ENCODE data around the gene ACTL8. TPM values are rescaled to one million over a fixed set of nuclear protein-coding genes. Genes with fewer than 3 reads are reported as not detected.
"Not testable (repeated sequence)": the region's sequence is repeated elsewhere in the genome, so short reads cannot be mapped to it uniquely, and the experiment has no call there.

The ACTL8 gene
- polyA plus RNA-seq, 3 donors, result 0.06 TPM; not detected in 2

- no peak for DNase-seq (ENCODE audit: extremely low read depth in 1 of 11, low read depth in 9 of 11, low spot score in 4 of 11)
These were observed 22.7 kb upstream of the ACTL8 start for GRCh38 chr1:17732475-17732874.

DNA sequence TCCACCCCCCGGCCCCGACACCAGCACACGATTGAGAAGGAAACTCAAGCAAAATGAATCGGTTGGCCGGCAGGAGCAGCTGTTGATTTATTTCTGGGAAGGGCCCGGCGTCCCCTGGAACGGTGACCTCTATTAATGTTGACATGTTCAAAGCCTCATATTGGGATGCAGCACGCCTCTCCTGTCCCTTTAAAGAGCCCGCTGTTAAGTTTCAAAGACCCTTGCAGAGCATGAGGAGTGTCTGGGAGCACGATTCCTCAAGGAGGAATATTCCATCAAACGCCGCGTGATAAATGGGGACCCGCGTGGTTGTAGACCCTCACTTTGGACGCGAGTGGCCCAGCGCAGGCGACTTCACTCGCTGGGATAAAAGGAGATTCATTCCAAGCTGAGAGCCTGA is 21.5 kb upstream of the ACTL8 start:
- no peak for DNase-seq (ENCODE audit: extremely low read depth in 1 of 11, low read depth in 9 of 11, low spot score in 4 of 11)

DNA sequence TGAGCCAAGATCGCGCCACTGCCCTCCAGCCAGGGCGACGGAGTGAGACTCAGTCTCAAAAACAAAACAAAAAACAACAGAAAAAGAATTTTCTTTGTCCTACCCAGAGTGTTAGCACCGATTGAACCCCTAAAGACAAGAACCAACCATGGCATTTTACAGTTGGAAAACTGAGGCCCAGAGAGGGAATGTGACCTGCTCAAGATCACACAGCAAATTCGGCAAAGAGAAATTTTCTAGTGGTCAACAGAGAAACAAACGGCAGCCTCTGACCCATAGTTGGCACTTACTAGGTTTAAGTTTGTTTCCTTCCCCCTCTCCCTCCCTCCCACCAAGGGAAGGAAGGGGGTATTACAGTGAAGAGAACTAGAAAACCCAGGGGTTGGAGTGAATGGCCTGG is 20.5 kb upstream of the ACTL8 start:
- DNase-seq (ENCODE audit: extremely low read depth in 1 of 11, low read depth in 9 of 11, low spot score in 4 of 11), result no peak

- DNase-seq (ENCODE audit: extremely low read depth in 1 of 11, low read depth in 9 of 11, low spot score in 4 of 11), result no peak
These were observed 19.8 kb upstream of the ACTL8 start for GRCh38 chr1:17735348-17735747.

- no peak for DNase-seq (ENCODE audit: extremely low read depth in 1 of 11, low read depth in 9 of 11, low spot score in 4 of 11)
These were observed 19.3 kb upstream of the ACTL8 start for GRCh38 chr1:17735793-17736192.

DNA sequence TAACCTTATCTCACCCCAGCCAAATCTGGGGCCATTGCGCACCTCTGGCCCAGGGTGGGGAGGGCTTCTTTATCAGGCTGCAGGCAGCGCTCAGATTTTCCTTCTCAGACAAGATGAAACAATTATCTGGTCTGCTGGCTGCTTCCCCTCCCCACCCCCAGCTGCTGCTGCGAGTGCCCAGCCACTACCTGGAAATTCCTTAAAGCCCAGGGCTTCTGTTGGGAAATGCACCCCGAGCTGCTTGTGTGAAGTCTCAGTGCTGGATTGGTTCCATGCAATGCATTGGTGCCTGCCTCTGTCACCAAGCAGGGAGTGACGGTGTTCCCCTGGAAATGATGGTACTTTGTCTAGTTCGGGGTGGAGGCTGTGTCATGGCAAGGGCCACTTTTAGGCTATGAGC is 18.5 kb upstream of the ACTL8 start:
- no peak for DNase-seq (ENCODE audit: extremely low read depth in 1 of 11, low read depth in 9 of 11, low spot score in 4 of 11)

- no peak for DNase-seq (ENCODE audit: extremely low read depth in 1 of 11, low read depth in 9 of 11, low spot score in 4 of 11)
These were observed 16.1 kb upstream of the ACTL8 start for GRCh38 chr1:17739050-17739449.

DNA sequence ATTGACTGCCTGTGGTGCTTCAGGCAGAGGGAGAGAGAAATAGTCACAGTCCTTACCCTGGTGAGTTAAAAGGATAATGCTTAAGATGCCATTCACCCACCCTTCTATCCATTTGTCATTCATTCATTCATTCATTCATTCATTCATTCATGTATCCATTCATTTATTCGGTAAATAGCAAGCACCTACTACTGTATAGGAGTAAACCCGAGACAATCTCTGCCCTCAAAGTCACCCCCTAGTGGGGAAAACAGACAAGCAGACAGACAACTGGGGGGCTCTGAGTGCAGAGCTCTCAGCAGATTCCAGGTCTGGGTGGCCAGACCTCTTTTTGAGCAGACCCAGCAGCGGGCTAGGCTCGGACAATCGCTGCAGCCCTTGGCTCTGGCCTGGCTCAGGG is 14.1 kb upstream of the ACTL8 start:
- DNase-seq (ENCODE audit: extremely low read depth in 1 of 11, low read depth in 9 of 11, low spot score in 4 of 11), result no peak

- DNase-seq (ENCODE audit: extremely low read depth in 1 of 11, low read depth in 9 of 11, low spot score in 4 of 11), result peak in 3 of 11 donors; percentile 17 to 23 (median 21)
These were observed 12.6 kb upstream of the ACTL8 start for GRCh38 chr1:17742583-17742982.

GRCh38 chr1:17743008-17743647 is 12.0 kb upstream of the ACTL8 start:
- no peak for DNase-seq (ENCODE audit: extremely low read depth in 1 of 11, low read depth in 9 of 11, low spot score in 4 of 11)

GRCh38 chr1:17743925-17744324 is 11.2 kb upstream of the ACTL8 start:
- DNase-seq (ENCODE audit: extremely low read depth in 1 of 11, low read depth in 9 of 11, low spot score in 4 of 11), result no peak

DNA sequence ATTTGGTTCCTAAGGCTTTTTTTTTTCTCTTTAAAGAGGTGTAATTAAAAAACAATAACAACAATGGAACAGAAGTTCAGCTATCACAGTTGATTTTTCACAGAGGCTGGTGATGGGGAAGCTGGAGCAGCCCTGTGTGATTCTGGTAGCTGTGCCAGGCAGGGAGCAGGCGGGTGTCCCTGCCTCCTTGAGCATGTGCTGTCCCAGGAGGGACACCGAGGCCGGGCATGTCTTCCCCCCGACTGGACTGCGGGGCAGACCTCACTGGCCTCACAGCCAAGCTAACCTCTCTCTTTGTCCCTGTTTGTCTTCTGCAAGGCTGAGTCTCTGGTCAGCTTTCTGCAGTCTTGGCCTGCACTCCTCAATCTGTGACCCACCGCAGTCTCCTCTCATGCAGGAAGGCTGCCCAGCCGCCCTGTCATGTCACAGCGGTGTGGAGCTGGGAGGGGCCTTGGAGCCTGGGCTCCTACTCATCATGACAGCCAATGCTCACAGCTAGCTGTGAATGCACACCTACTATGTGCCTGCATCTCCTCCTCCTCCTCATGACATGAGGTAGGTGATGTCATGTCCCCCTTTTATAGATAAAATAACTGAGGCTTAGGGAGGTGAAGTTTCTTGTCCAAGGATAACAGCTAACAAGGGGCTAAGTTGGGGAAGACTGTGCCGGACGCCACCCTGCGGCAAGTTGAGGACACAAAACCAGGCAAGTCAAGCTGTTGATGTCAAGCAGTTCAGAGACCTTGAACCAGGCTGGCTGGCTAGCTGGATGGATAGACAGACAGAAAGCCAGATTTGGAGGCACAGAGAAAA is 10.3 kb upstream of the ACTL8 start:
- no peak for DNase-seq (ENCODE audit: extremely low read depth in 1 of 11, low read depth in 9 of 11, low spot score in 4 of 11)

DNA sequence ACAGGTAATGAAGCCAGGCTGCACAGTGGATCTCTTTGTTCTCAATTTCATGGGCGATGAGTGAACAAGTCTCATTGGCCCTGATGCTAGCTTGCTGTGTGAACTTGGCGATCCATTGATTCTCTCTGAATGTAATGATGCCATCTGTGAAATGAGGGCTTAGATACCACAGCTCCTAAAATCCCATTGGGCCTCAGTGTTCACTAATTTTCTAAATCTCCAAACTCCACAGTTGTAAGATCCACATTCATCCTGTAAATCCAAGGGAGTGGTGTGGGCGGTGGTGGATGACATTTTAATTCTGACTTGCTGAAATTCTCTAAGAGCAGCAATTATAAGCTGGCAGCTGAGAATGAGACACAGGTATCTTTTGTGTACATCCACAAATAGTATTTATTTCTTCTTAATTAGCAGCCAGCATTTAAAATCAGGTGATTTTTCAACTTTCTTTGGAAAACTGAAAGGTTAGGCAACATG is 9.6 kb upstream of the ACTL8 start:
- DNase-seq (ENCODE audit: extremely low read depth in 1 of 11, low read depth in 9 of 11, low spot score in 4 of 11), result no peak

- not testable (repeated sequence) for DNase-seq (ENCODE audit: extremely low read depth in 1 of 11, low read depth in 9 of 11, low spot score in 4 of 11)
These were observed 8.9 kb upstream of the ACTL8 start for GRCh38 chr1:17746281-17746680.

- no peak for DNase-seq (ENCODE audit: extremely low read depth in 1 of 11, low read depth in 9 of 11, low spot score in 4 of 11)
These were observed 8.2 kb upstream of the ACTL8 start for GRCh38 chr1:17746920-17747319.

DNA sequence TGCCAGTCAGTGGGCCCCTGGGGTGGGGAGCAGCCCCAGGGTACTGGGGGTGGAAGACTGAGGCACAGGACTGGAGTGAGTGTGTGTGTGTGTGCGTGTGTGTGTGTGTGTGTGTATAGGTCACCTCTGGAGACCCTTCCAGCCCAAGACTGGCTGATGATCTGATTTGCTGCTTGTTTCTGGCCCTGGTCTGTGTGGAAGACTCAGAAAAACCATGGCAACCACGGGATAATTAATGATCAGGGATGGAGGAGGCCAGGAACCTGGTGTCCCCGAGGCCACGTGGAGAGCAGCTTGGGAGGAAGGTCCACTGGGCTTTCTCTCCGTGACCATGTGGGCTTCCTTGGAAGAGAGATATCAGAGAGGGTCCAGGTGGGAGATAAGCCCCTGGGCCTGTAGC is 4.8 kb upstream of the ACTL8 start:
- DNase-seq (ENCODE audit: extremely low read depth in 1 of 11, low read depth in 9 of 11, low spot score in 4 of 11), result no peak

DNA sequence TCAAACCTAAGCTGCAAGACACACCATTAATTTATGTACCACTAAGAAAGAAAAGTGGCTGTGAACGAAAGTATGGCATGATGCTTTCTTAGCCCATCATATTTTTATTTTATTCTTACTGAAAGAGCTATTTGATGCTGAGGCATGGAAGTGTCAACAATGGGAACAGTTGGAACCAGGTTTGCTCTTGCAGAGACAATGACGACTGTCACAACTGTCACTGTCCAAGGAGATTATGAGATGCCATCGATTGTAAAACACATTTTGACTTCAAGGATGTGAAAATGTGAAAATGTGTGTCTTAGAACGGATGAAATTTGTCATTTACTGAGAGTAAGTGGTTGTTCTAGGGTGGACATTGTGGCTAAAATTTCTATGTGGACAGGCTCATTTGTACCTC is 2.8 kb upstream of the ACTL8 start:
- DNase-seq (ENCODE audit: extremely low read depth in 1 of 11, low read depth in 9 of 11, low spot score in 4 of 11), result no peak

GRCh38 chr1:17757426-17757825 is 2.3 kb downstream of the ACTL8 start:
- DNase-seq (ENCODE audit: extremely low read depth in 1 of 11, low read depth in 9 of 11, low spot score in 4 of 11), result no peak

- no peak for DNase-seq (ENCODE audit: extremely low read depth in 1 of 11, low read depth in 9 of 11, low spot score in 4 of 11)
These were observed 4.0 kb downstream of the ACTL8 start for GRCh38 chr1:17759114-17759513.

GRCh38 chr1:17762313-17762712 is 7.2 kb downstream of the ACTL8 start:
- DNase-seq (ENCODE audit: extremely low read depth in 1 of 11, low read depth in 9 of 11, low spot score in 4 of 11), result no peak

DNA sequence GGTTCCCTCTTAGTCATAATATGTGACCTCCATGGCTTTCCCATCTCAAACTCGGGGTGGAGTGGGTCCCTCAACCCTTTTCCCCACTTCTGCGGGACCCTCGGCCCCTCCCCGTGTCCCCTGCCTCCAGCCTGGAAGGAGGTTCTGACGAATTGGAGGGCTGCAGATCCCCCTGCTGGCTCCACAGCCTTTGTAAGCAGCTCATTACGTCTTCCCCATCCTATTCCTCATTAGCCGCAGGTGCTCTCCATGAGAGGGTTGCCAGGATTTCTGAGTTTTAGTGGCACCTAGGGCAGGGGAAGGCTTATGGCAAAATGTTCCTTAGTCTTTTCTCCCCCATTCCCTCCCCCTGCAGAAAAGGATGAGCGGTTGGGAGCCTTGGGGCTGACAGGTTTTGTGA is 8.3 kb downstream of the ACTL8 start:
- no peak for DNase-seq (ENCODE audit: extremely low read depth in 1 of 11, low read depth in 9 of 11, low spot score in 4 of 11)
